ENCODE results near the gene WFS1. TPM values are rescaled to one million over a fixed set of nuclear protein-coding genes. Genes with fewer than 3 reads are reported as not detected.

Gene WFS1
- total and polyA plus RNA-seq, 2 of the 8 experiments (the other 6 are each of a cell fraction or from before 2014, with no cell fraction given), result 29.1 to 43.1 TPM

DNA sequence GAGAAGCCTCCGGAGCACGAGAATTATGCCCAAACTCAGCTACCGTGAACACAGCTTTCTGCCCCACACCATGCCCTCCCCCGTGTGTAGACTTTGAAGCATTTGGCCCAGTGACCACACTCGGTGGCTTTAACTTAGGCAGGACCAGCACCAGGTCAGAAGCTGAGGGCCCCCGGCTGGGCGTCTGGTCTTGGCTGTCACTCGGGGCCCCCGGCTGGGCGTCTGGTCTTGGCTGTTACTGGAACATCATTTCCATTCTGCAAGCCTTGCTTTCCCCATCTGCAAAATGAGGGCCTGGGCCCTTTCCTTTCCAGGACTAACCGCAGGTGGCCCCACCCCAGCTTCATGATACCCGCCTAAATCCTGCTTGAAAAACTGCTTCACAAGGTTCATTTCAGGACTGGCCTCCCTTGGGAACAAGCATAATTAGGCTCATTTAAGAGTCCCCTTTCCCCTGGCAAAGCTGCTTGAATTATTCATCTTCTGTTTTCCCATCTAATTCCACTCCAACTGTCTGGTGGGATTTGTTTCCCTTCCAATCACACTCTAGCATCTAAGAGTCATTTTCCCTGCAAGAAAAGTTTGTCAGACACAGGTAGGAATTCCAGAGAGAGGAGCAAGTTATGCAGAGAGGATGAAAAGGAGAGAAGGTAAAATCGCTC is 82.5 kb downstream of the WFS1 start:
- H3K4me3 ChIP-seq (ENCODE audit: extremely low read depth in 1 of 4, insufficient read depth in 2 of 4, low read depth in 3 of 4, low read length in 4 of 4), result no peak overlapping the region
- H4K91ac ChIP-seq (replicated peaks; ENCODE audit: insufficient read length, low read length), result no peak overlapping the region
- H2BK12ac ChIP-seq (ENCODE audit: low read depth, low read length), result no peak overlapping the region
- no peak overlapping the region for H2BK20ac ChIP-seq (ENCODE audit: low read length)
- no peaks in the 10 kb centered on the region for H4K20me1 ChIP-seq (replicated peaks in 1 of 2; ENCODE audit: control insufficient read depth in 1 of 2, insufficient read depth in 2 of 2, low read length in 2 of 2)
- H3K79me2 ChIP-seq (ENCODE audit: control insufficient read depth in 1 of 2, insufficient read depth in 2 of 2, low read length in 2 of 2), result no peaks in the 10 kb centered on the region
- no peak for TF ChIP-seq CHD2 (IDR thresholded peaks at IDR 0.05; ENCODE audit: low read length)
- H2AK5ac ChIP-seq (ENCODE audit: low read depth, low read length), result no peak overlapping the region
- H4K5ac ChIP-seq (ENCODE audit: insufficient read length, low read depth, low read length), result no peak overlapping the region
- H2BK5ac ChIP-seq (ENCODE audit: low read depth, low read length), result no peak overlapping the region
- DNase-seq (ENCODE audit: low read depth in 1 of 2, low spot score in 2 of 2), result no peak
- no peak overlapping the region for H3K4me2 ChIP-seq (ENCODE audit: insufficient read depth in 1 of 2, low read depth in 2 of 2, low read length in 2 of 2)
- CTCF ChIA-PET (ENCODE audit: partially characterized antibody), result interaction anchor here (1.0 to 1.6 kb wide), 3 partner anchors 10 to 20 kb away, joined by 3 to 5 read pairs (median 3); no protein-coding TSS in a partner anchor
- no peak overlapping the region for H3K18ac ChIP-seq (ENCODE audit: extremely low read depth, low read length)
- no peaks in the 10 kb centered on the region for H3K27me3 ChIP-seq (replicated peaks in 1 of 4; ENCODE audit: control insufficient read depth in 3 of 4, extremely low read depth in 1 of 4, insufficient read depth in 3 of 4, low read length in 3 of 4)
- no peak overlapping the region for H3K4ac ChIP-seq (replicated peaks; ENCODE audit: insufficient read length, low read depth, low read length)
- H3K4me1 ChIP-seq (replicated peaks in 1 of 4; ENCODE audit: control insufficient read depth in 3 of 4, insufficient read depth in 4 of 4, low read length in 3 of 4), result no peaks in the 10 kb centered on the region
- no peak overlapping the region for H3K23ac ChIP-seq (ENCODE audit: insufficient read length)
- H3K23me2 ChIP-seq (ENCODE audit: low read depth, low read length), result no peaks in the 10 kb centered on the region; the same call in 1 of the 2 replicates
- no peak overlapping the region for H3K14ac ChIP-seq (ENCODE audit: insufficient read length)
- no peak overlapping the region for H4K8ac ChIP-seq (ENCODE audit: extremely low read depth, insufficient read depth, low read length)
- POLR2A ChIA-PET (ENCODE audit: partially characterized antibody), result no interaction called here
- H2AFZ ChIP-seq (ENCODE audit: low read length), result no peak overlapping the region
- H3K9me3 ChIP-seq (ENCODE audit: insufficient read depth in 2 of 2, low read depth in 1 of 2, low read length in 1 of 2), result no peaks in the 10 kb centered on the region
- no peak overlapping the region for H2BK15ac ChIP-seq (ENCODE audit: low read length)
- no peak overlapping the region for H2BK120ac ChIP-seq (replicated peaks; ENCODE audit: low read depth, low read length)
- FAIRE-seq, result no peak
- no peaks in the 10 kb centered on the region for H3K79me1 ChIP-seq (ENCODE audit: low read depth, low read length)
- WGBS, 2 experiments (ENCODE audit: extremely low coverage in 1 of 2, insufficient coverage in 1 of 2, insufficient read length in 1 of 2, insufficient replicate concordance in 2 of 2, low coverage in 1 of 2, low lambda C conversion rate in 2 of 2, missing lambda C conversion rate in 1 of 2), result 82% methylated on average over 13 of the region's 13 CpGs; no CpG with 5 or more reads in 1 of the 2 experiments
- no peak overlapping the region for H3K56ac ChIP-seq (replicated peaks; ENCODE audit: insufficient read length, low read depth, low read length)
- no peak overlapping the region for H3K27ac ChIP-seq (ENCODE audit: low read depth, low read length)
- no peak overlapping the region for H3K9ac ChIP-seq (replicated peaks in 1 of 4; ENCODE audit: extremely low read depth in 1 of 4, low read depth in 3 of 4, low read length in 3 of 4)
- H3K36me3 ChIP-seq (ENCODE audit: control insufficient read depth in 2 of 4, insufficient read depth in 4 of 4, low read length in 3 of 4), result no peaks in the 10 kb centered on the region

Other genes with a start within 250 kb of the WFS1 start
- 3.9 and 4.4 TPM in 2 replicates for gene JAKMIP1, start 69.3 kb upstream of the WFS1 start, total RNA-seq (2021; fragmentation: NEBNext Ultra II Directional; extraction: Animal tissue kit (Norgen Biotek cat#: 25700))
- gene JAKMIP1, start 69.3 kb upstream of the WFS1 start, polyA plus RNA-seq (2011; rRNA removed), result 2.5 and 2.7 TPM in 2 replicates
- gene PPP2R2C, start 202.8 kb downstream of the WFS1 start, total RNA-seq (2021; fragmentation: NEBNext Ultra II Directional; extraction: Animal tissue kit (Norgen Biotek cat#: 25700)), result 6.4 and 7.1 TPM in 2 replicates
- gene PPP2R2C, start 202.8 kb downstream of the WFS1 start, polyA plus RNA-seq (2011; rRNA removed), result 6.4 and 7.5 TPM in 2 replicates